ENCODE measurements around the gene ANKRD55.

DNA sequence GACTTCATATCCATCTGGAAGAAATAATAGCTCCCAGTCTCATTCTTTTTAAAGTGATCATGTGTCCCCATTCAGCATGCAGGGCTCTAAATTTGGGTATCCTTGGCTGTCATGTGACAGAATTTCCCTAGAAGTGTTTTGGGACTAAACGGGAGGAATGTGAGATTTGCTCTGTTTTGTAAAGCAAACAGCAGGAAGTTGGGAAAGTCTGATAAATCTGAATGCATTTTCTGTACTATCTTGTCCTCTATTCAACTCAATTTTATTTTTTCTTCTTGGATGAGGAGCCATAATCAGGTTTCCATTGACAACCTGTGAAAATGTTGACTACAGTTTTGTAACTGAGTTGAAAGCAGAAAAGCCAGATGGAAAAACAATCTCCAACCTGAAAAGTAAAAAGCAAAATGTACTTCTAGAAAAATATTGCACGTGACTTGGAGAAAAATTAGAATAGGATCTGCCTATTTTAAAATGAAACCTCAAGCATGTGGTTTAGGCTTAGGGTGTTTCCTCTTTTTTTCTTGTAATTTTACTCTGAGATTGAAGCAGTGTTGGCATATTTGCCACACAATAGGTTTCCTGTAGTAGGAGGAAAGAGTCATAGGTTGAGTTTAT lies 162.2 kb downstream of the ANKRD55 start:
- TF ChIP-seq POLR2A (IDR thresholded peaks at IDR 0.05) (no peak), CTCF (IDR thresholded peaks at IDR 0.05) (no peak)

All from lower leg skin (tissue), 3 donors.